ENCODE results near the gene PUM1. TPM values are rescaled to one million over a fixed set of nuclear protein-coding genes. Genes with fewer than 3 reads are reported as not detected.
"Not testable (repeated sequence)": the region's sequence is repeated elsewhere in the genome, so short reads cannot be mapped to it uniquely, and the experiment has no call there.

PUM1 gene
- total RNA-seq, 1 experiment from 2014 or later, result 25.7 TPM

- peak; percentile 3 for DNase-seq (ENCODE audit: low spot score)
Observed at GRCh38 chr1:31064718-31065309, 703 bp downstream of the PUM1 start.

- no peak for DNase-seq (ENCODE audit: low spot score)
Observed at GRCh38 chr1:31064111-31064717, 1.3 kb downstream of the PUM1 start.

GRCh38 chr1:31063631-31064030 is 1.9 kb downstream of the PUM1 start:
- no peak for DNase-seq (ENCODE audit: low spot score)

GRCh38 chr1:31062867-31063380 is 2.6 kb downstream of the PUM1 start:
- no peak for DNase-seq (ENCODE audit: low spot score)

GRCh38 chr1:31062162-31062866 is 3.2 kb downstream of the PUM1 start:
- not testable (repeated sequence) for DNase-seq (ENCODE audit: low spot score)

GRCh38 chr1:31058012-31058411 is 7.5 kb downstream of the PUM1 start:
- DNase-seq (ENCODE audit: low spot score), result no peak

- no peak for DNase-seq (ENCODE audit: low spot score)
Observed at GRCh38 chr1:31055953-31056352, 9.6 kb downstream of the PUM1 start.

- DNase-seq (ENCODE audit: low spot score), result no peak
Observed at GRCh38 chr1:31055501-31055900, 10.0 kb downstream of the PUM1 start.

- DNase-seq (ENCODE audit: low spot score), result no peak
Observed at GRCh38 chr1:31054958-31055481, 10.5 kb downstream of the PUM1 start.

GRCh38 chr1:31054349-31054748 is 11.2 kb downstream of the PUM1 start:
- DNase-seq (ENCODE audit: low spot score), result no peak

- not testable (repeated sequence) for DNase-seq (ENCODE audit: low spot score)
Observed at GRCh38 chr1:31052613-31053012, 12.9 kb downstream of the PUM1 start.

GRCh38 chr1:31051611-31052010 is 13.9 kb downstream of the PUM1 start:
- DNase-seq (ENCODE audit: low spot score), result no peak

- not testable (repeated sequence) for DNase-seq (ENCODE audit: low spot score)
Observed at GRCh38 chr1:31047507-31047906, 18.0 kb downstream of the PUM1 start.

GRCh38 chr1:31043631-31044030 is 21.9 kb downstream of the PUM1 start:
- DNase-seq (ENCODE audit: low spot score), result no peak

GRCh38 chr1:31042656-31043055 is 22.9 kb downstream of the PUM1 start:
- DNase-seq (ENCODE audit: low spot score), result no peak

- no peak for DNase-seq (ENCODE audit: low spot score)
Observed at GRCh38 chr1:31041529-31041928, 24.0 kb downstream of the PUM1 start.

GRCh38 chr1:31040038-31040437 is 25.5 kb downstream of the PUM1 start:
- DNase-seq (ENCODE audit: low spot score), result no peak

GRCh38 chr1:31038935-31039334 is 26.6 kb downstream of the PUM1 start:
- DNase-seq (ENCODE audit: low spot score), result not testable (repeated sequence)

GRCh38 chr1:31038360-31038759 is 27.2 kb downstream of the PUM1 start:
- no peak for DNase-seq (ENCODE audit: low spot score)

- DNase-seq (ENCODE audit: low spot score), result peak; percentile 27
Observed at GRCh38 chr1:31036749-31037500, 28.6 kb downstream of the PUM1 start.

GRCh38 chr1:31033598-31033997 is 31.9 kb downstream of the PUM1 start:
- DNase-seq (ENCODE audit: low spot score), result no peak

GRCh38 chr1:31032266-31032665 is 33.3 kb downstream of the PUM1 start:
- no peak for DNase-seq (ENCODE audit: low spot score)
